HG03060 (cell line): ENCODE measurements around the gene MEF2D.

Experiments used
- ATAC-seq: cut with Tn5 transposase; IDR thresholded peaks from one replicate; pipeline ENCODE4 v1.9.1; 2021; ENCODE audit warnings: low read depth, moderate number of reproducible peaks; ENCODE audit not compliant: unreplicated experiment

The MEF2D gene

GRCh38 chr1:156525071-156525501 lies 24.5 kb upstream of the MEF2D start:
- ATAC-seq, result no peak

DNA sequence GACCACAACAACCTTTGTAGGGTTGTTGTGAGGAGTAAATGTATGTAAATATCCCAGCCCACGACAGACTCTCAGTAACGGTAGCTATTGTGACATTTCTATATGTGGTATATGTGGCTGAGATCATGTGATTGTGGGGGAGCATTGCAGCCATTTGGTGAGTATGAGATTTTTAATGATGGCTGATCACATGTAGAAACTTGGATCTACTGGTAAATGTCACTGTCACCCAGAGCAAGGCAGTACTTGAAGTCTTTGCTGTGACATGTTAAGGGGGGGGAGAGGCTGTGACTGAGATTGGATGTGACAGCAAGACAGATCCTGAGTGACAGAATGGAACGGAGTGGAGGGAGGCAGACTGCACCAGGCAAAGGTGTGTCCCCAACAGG lies 23.9 kb upstream of the MEF2D start:
- ATAC-seq, result no peak

GRCh38 chr1:156523801-156524480 lies 23.4 kb upstream of the MEF2D start:
- no peak for ATAC-seq

GRCh38 chr1:156522443-156522970 lies 21.9 kb upstream of the MEF2D start:
- ATAC-seq, result no peak

GRCh38 chr1:156517748-156518147 lies 17.2 kb upstream of the MEF2D start:
- ATAC-seq, result no peak

GRCh38 chr1:156516821-156517220 lies 16.2 kb upstream of the MEF2D start:
- no peak for ATAC-seq

DNA sequence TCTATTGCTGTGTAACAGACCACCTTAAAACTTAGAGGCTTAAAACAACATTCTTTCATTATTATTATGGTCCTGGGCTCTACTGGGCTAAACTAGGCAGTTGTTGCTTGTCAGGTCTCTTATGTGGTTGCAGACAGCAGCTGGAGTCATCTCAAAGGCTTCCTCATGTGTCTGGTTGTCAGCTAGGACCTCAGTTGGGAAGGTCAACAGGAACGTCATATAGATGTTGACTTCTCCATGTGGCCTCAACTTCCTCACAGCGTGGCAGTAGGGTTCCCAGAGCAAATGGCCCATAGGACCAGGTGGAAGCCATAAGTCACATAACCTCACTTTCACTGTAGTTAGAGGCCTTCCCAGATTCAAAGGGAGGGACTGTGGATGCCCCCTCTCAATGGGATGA lies 15.4 kb upstream of the MEF2D start:
- no peak for ATAC-seq

DNA sequence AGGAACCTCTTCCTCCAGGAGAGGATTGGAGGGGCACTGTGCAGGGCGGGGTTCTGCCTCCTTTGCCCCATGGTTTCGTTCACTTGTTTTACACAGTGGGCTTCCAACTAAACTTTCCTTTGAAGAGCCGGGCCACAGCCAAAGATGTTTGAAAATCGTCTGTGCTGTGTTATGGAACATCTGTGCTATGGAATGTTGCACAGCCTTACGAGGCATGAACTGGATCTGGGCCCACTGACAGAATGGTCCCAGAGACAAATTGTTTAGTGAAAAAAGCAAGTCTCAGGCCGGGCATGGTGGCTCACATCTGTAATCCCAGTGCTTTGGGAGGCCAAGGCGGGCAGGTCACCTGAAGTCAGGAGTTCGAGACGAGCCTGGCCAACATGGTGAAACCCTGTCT lies 12.6 kb upstream of the MEF2D start:
- no peak for ATAC-seq

DNA sequence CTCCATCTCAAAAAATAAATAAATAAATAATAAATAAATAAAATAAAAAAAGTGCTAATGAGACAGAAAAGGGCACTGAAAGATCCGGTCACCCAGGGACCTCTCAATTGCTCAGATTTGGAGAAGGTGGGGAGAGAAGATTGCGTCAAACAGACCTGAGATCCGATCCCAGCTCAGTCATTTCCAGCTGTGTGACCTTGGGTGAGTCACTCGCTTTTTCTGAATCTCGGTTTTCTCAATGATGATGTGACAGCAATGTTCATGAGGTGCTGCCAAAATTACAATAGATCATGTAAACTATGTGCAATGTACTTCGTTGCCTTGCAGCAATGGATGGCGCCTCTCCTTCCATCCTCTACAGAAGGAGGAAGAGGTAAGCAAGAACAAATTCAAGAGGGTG lies 11.1 kb upstream of the MEF2D start:
- ATAC-seq, result no peak

DNA sequence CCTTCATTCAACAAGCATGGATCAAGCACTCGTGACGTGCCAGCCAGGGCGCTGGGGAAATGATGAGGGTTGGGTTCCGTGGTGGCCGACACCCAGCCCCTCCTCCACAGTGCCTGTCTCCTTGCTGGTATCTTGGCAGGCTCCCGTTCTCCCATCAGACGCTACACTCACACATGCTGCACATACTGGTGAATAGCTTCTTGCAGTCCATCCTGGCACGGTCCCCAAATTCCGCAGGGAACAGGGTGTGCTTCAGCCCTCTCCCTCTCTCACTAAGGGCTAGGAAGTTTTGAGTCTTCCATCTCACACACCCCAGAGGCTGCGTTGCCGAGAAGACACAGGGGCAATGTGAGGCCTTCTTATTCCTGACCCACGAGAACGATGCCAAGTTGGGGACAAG lies 10.1 kb upstream of the MEF2D start:
- ATAC-seq, result no peak

DNA sequence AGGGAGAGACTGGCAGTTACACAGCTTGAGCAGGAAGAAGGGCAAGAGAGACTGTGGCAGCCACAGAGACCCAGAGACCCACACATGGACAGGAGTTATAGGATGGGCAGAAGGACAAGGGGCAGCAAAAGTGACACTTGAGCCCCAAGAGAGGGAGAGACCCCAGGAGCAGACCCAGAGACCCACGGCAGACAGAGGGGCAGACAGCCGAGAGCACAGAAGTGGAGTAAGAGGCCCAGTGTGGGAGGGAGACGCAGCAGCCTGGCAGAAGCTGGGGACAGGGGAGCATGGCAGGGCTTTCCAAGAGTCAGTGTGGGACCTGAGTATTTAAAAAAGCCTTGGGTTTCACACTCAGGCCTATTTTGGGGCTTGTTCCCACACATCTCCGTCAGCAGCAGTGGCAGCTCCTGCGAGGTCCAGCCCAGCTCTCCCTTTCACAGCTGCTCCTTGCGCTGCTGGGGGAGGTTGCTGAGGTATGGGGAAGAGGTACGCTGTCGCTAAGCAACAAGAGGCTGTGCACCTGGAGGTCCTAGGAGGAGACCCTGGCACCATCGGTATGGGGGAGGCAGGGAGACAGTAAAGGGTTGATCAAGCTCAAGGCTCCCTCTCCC lies 9.0 kb upstream of the MEF2D start:
- no peak for ATAC-seq

DNA sequence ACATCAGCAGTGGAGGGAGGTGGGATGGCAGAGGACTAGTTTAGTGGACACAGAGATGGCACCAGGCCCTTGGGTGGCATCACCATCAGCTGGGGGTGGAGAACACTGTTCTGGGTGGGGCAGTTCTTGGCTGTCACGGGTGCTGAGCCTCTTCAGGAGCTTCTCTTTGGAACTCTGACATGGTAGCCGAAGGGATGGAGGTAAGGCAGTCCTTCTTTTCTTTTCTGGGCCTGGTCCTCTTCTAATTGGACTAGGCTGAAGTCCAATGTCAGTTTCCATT lies 8.3 kb upstream of the MEF2D start:
- ATAC-seq, result no peak

GRCh38 chr1:156508205-156508954 lies 7.8 kb upstream of the MEF2D start:
- ATAC-seq, result no peak

- no peak for ATAC-seq
These were observed 5.9 kb upstream of the MEF2D start for GRCh38 chr1:156506450-156506849.

DNA sequence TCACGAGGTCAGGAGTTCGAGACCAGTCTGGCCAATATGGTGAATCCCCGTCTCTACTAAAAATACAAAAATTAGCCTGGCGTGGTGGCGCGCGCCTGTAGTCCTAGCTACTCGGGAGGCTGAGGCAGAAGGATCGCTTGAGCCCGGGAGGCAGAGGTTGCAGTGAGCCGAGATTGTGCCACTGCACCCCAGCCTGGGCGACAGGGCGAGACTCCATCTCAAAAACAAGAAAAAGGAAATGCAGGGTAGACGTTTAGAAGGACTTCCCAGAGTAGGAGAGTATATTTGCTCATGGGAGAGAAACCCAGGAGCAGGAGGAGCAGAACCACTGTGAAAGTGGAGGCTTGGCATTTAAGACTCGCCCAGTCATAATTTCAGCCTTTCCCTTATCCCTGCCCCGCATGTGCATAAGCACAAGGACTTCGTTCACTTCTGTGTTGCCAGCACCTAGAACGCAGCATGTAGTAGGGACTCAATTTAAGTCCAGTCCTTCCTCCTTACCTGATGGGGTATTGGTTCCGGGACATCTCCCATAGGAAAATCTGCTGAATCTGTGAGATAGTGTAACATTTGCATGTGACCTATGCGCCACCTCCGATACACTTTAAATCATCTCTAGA lies 5.2 kb upstream of the MEF2D start:
- no peak for ATAC-seq

DNA sequence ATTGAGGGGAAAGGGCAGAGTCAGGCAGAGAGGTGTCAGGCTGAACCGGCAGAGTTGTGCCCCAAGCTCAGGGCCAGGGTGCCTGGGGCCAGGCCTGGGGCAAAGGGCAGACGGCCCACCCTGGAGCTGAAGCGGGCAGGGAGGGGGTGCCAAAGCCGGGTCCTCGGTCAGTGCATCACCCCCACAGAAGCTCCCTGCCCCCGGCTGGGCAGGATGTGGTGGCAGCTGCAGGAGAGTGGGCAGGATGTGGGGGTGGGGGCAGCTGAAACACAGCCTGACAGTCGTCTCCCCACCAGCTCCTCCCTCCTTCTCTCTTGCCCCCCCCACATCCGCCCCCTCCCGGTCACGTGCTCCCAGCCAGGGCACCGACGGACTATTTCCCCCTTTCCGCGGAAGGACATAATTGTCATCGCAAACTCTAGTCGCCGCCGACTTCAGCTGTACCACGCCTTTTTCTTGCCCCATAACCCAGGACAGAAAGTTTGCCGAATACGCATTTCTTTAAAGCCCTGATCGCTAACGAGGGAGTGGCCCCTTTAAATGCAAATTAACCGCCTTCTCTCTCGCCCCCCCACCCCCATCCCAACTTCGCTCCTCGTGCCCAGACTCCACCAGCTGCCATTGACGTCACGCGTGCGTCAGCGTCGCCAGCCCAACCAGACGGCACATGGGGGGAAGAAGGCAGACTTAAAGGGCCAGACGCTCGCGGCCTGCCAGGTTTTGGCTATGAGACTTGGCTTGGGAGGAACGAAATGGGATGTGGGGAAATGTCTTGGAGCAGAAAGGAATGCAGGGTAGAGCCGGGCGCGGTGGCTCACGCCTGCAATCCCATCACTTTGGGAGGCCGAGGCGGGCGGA lies 4.5 kb upstream of the MEF2D start:
- ATAC-seq, result no peak

GRCh38 chr1:156504438-156504813 lies 3.9 kb upstream of the MEF2D start:
- no peak for ATAC-seq

DNA sequence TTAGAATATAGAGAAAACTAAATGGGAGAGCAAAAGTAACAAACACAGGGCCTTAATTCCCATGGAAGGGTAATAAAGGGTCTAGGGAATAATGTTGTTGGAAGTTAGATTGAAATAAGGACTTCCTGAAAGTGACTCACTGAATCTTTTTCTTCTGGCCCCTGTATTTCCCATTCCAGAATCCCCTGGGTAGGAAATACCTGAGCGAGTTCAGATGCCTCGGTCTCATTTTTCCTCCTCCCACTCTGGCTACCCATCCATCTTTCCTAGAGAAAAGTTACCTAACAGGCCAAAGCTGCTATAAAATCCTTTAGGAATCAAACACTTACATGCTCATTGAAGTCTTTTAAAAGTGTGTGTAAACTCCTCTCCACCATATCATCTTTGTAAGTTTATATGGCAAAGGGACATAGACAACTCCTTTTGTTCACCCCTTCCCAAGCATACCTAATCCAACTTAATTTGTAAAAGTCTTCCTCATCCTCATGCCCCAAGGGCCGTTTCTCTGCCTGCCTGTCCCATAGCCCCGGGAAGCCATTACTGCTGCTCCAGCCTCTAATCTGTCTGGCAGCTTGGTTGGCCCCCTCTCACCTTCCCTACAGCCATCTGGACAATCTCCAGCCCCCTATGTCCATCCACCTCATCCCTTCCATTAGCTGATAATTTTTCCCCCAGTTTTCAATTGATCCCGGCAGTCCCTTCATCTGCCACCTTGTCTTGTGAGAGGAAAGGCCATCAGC lies 3.3 kb upstream of the MEF2D start:
- ATAC-seq, result no peak

DNA sequence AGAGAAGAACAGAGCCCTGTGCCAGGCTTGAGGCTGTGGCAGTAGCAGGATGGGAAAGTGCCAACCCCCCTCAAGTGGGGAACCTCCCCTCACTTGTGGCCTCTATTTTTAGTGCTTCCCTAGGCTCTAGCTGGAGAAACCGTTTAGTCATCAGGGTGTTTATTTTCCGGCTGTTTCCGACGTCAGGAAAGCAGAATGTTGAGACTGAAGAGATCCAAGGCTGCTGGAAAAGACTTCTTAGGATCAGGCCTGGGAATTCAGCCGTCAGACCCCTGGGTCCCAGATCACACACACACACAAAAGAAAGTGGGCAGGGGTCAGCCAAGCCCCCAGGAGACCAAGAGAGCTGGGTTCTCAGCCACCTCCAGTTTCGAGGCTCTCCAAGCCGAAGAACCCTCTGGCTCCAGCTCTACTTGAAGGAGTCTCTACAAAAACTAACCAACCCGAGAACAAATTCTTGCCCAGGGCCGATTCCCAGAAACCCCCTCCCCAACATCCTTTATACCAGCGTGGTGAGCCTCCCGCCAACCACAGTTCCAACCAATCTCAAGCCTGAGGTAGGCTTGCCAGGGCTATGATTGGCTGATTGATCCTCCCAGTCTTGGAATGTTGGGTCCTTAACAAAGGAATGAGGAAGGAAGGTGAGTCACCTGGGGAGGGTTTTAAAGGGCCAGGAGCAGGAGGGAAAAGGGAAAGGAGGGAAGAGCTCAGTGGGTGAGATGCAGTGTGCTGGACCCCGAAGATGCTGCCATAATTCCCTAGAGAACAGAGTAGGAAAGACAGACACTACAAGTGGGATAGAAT lies 2.5 kb upstream of the MEF2D start:
- no peak for ATAC-seq
